ENCODE data around the gene HRH4. TPM values are rescaled to one million over a fixed set of nuclear protein-coding genes. Genes with fewer than 3 reads are reported as not detected.

Gene HRH4
- total and polyA plus RNA-seq, 4 donors = 0.19 to 0.89 (median 0.54) TPM; not detected in 1

DNA sequence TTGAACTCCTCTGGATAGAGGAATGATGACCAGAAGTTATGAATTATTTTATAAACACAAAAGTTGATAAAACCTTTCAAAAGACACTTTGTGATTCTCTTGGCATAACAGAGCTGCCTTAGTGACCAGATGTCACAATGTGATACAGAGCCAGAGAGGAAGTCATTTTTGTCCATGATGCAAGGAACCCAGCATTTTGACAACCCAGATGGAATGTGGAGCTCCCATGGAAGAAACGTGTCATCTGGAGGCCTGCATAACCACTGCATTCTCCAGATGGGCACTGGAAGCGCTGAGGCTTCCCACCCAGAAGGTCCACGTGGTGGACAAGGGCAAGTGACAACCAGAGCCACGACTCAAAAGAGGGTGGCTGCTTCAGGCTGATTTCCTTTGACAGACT lies 30.1 kb downstream of the HRH4 start:
- TF ChIP-seq, protein P1, sequence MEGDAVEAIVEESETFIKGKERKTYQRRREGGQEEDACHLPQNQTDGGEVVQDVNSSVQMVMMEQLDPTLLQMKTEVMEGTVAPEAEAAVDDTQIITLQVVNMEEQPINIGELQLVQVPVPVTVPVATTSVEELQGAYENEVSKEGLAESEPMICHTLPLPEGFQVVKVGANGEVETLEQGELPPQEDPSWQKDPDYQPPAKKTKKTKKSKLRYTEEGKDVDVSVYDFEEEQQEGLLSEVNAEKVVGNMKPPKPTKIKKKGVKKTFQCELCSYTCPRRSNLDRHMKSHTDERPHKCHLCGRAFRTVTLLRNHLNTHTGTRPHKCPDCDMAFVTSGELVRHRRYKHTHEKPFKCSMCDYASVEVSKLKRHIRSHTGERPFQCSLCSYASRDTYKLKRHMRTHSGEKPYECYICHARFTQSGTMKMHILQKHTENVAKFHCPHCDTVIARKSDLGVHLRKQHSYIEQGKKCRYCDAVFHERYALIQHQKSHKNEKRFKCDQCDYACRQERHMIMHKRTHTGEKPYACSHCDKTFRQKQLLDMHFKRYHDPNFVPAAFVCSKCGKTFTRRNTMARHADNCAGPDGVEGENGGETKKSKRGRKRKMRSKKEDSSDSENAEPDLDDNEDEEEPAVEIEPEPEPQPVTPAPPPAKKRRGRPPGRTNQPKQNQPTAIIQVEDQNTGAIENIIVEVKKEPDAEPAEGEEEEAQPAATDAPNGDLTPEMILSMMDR (IDR thresholded peaks at IDR 0.05; ENCODE audit: control extremely low read depth, extremely low read depth) = no peak
- no peaks in the 10 kb centered on the region for H3K36me3 ChIP-seq (ENCODE audit: control insufficient read depth in 4 of 4, insufficient read depth in 4 of 4, low read length in 4 of 4)
- peak; percentile 28 to 36 (median 31) for DNase-seq
- H3K9ac ChIP-seq (ENCODE audit: insufficient read depth in 1 of 2, low read length in 2 of 2) = no peak overlapping the region
- H3K27ac ChIP-seq (ENCODE audit: low read depth in 1 of 2, low read length in 1 of 2) = no peak overlapping the region
- H3K9me3 ChIP-seq (ENCODE audit: control insufficient read depth in 4 of 4, insufficient read depth in 3 of 4, low read length in 3 of 4) = peaks cover 0 to 2% (median 0%) of the 10 kb centered on the region in 4 donors
- peaks cover 0 to 4% (median 0%) of the 10 kb centered on the region in 5 donors for H3K4me1 ChIP-seq (ENCODE audit: control insufficient read depth in 5 of 5, insufficient read depth in 5 of 5, low read length in 5 of 5)
- H3K27me3 ChIP-seq (ENCODE audit: control insufficient read depth in 3 of 3, insufficient read depth in 3 of 3, low read length in 2 of 3) = no peaks in the 10 kb centered on the region
- 46 to 54% methylated on average over 4 of the region's 4 CpGs for WGBS, 2 donors
- H3K4me3 ChIP-seq = no peak overlapping the region
- ATAC-seq (ENCODE audit: insufficient read depth, low FRiP score) = no peak

- peaks cover 0 to 4% (median 0%) of the 10 kb centered on the region in 5 donors for H3K4me1 ChIP-seq (ENCODE audit: control insufficient read depth in 5 of 5, insufficient read depth in 5 of 5, low read length in 5 of 5)
- TF ChIP-seq, protein P1 (IDR thresholded peaks at IDR 0.05; ENCODE audit: control extremely low read depth, extremely low read depth) = no peak
- H3K36me3 ChIP-seq (ENCODE audit: control insufficient read depth in 4 of 4, insufficient read depth in 4 of 4, low read length in 4 of 4) = no peaks in the 10 kb centered on the region
- no peak overlapping the region for H3K9ac ChIP-seq (ENCODE audit: insufficient read depth in 1 of 2, low read length in 2 of 2)
- no peak overlapping the region for H3K4me3 ChIP-seq
- H3K27ac ChIP-seq (ENCODE audit: low read depth in 1 of 2, low read length in 1 of 2) = no peak overlapping the region
- DNase-seq (peak in 1 of 3 donors; percentile 21), ATAC-seq (ENCODE audit: insufficient read depth, low FRiP score) (no peak)
- H3K27me3 ChIP-seq (ENCODE audit: control insufficient read depth in 3 of 3, insufficient read depth in 3 of 3, low read length in 2 of 3) = no peaks in the 10 kb centered on the region
- H3K9me3 ChIP-seq (ENCODE audit: control insufficient read depth in 4 of 4, insufficient read depth in 3 of 4, low read length in 3 of 4) = peaks cover 0 to 2% (median 0%) of the 10 kb centered on the region in 4 donors
- whole genome bisulfite sequencing, 2 donors = 76 to 82% methylated on average over 21 of the region's 21 CpGs
Measured at GRCh38 chr18:24491927-24492834, 31.7 kb downstream of the HRH4 start.

DNA sequence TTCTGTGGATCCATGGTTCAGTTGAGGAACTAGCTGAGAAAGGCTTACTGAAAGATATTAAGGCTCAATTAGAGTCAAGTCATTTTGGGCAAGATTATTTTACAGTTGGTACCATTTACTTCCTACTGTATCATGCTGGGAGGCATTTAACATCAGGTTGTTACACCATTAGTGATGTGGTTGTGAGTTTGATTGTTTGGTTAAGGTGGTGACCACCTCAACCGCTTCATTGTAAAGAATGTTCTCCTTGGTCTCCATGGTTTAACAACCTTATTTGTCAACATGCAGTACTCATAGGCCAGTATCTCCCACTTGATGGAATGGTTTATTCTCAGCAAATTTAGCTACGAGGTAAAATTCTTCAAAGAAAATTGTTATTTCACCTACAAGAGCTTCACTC lies 34.1 kb downstream of the HRH4 start:
- H3K27me3 ChIP-seq (ENCODE audit: control insufficient read depth in 3 of 3, insufficient read depth in 3 of 3, low read length in 2 of 3) = no peaks in the 10 kb centered on the region
- no peak for ATAC-seq (ENCODE audit: insufficient read depth, low FRiP score)
- WGBS, 2 donors = 91 to 92% methylated on average over 2 of the region's 2 CpGs
- no peak for DNase-seq
- H3K36me3 ChIP-seq (ENCODE audit: control insufficient read depth in 4 of 4, insufficient read depth in 4 of 4, low read length in 4 of 4) = no peaks in the 10 kb centered on the region
- TF ChIP-seq, protein P1 (IDR thresholded peaks at IDR 0.05; ENCODE audit: control extremely low read depth, extremely low read depth) = no peak
- H3K27ac ChIP-seq (ENCODE audit: low read depth in 1 of 2, low read length in 1 of 2) = no peak overlapping the region
- H3K9ac ChIP-seq (ENCODE audit: insufficient read depth in 1 of 2, low read length in 2 of 2) = no peak overlapping the region
- H3K4me1 ChIP-seq (ENCODE audit: control insufficient read depth in 5 of 5, insufficient read depth in 5 of 5, low read length in 5 of 5) = peaks cover 0 to 4% (median 0%) of the 10 kb centered on the region in 5 donors
- no peak overlapping the region for H3K4me3 ChIP-seq
- H3K9me3 ChIP-seq (ENCODE audit: control insufficient read depth in 4 of 4, insufficient read depth in 3 of 4, low read length in 3 of 4) = peaks cover 0 to 2% (median 0%) of the 10 kb centered on the region in 4 donors

All from lung (tissue), 12 donors.